Fibroblast of lung (primary cell): Measurements from ENCODE around the gene CEACAM5. TPM values are rescaled to one million over a fixed set of nuclear protein-coding genes. Genes with fewer than 3 reads are reported as not detected.

Experiments
- DNase-seq, 2 donors: peaks; one replicate each; pipeline versions ENCODE4 v3.0.0 to v3.0.0-alpha.2; 2010; ENCODE audit warnings: low read depth in 2 of 2
- H2AFZ ChIP-seq: 2 replicates; pipeline ENCODE4 v1.5.1; 2012; ENCODE audit warnings: low read length, control low read depth, inconsistent platforms
- H3K27ac ChIP-seq: 2 replicates; pipeline ENCODE4 v1.5.1; 2011; ENCODE audit warnings: low read length, control low read depth; ENCODE audit not compliant: insufficient read depth
- H3K27me3 ChIP-seq: 2 replicates; pipeline ENCODE4 v1.5.1; 2011; ENCODE audit warnings: mild to moderate bottlenecking, low read length; ENCODE audit not compliant: control insufficient read depth, insufficient read depth
- H3K36me3 ChIP-seq: 2 replicates; pipeline ENCODE4 v1.5.1; 2011; ENCODE audit warnings: low read length; ENCODE audit not compliant: control insufficient read depth, insufficient read depth
- H3K4me1 ChIP-seq: 2 replicates; pipeline ENCODE4 v1.5.1; 2011; ENCODE audit warnings: low read length; ENCODE audit not compliant: control insufficient read depth, insufficient read depth; ENCODE audit errors: extremely low read depth
- H3K4me2 ChIP-seq: 2 replicates; pipeline ENCODE4 v1.5.1; 2011; ENCODE audit warnings: low read length, control low read depth; ENCODE audit not compliant: insufficient read depth; ENCODE audit errors: extremely low read depth
- H3K4me3 ChIP-seq, 4 experiments: fragments of 200-600 bp in 1 of 4; sonication (generic) in 1 of 4; replicated peaks in 1 of 4; 2 replicates each; pipeline ENCODE4 v1.5.1; 2011 to 2016; ENCODE audit warnings: low read length in 4 of 4, low read depth in 3 of 4, mild to moderate bottlenecking in 3 of 4, control low read depth in 2 of 4, inconsistent platforms in 1 of 4, mixed read lengths in 1 of 4; ENCODE audit not compliant: insufficient read depth in 1 of 4; ENCODE audit errors: control extremely low read depth in 1 of 4
- H3K79me2 ChIP-seq: 2 replicates; pipeline ENCODE4 v1.5.1; 2012; ENCODE audit warnings: mild to moderate bottlenecking, low read length, inconsistent platforms; ENCODE audit not compliant: control insufficient read depth, insufficient read depth
- H3K9ac ChIP-seq: 2 replicates; pipeline ENCODE4 v1.5.1; 2011; ENCODE audit warnings: mild to moderate bottlenecking, low read length, control low read depth; ENCODE audit not compliant: insufficient read depth
- H3K9me3 ChIP-seq: 2 replicates; pipeline ENCODE4 v1.5.1; 2012; ENCODE audit warnings: low read depth, low read length; ENCODE audit not compliant: control insufficient read depth, insufficient read depth
- H4K20me1 ChIP-seq: 2 replicates; pipeline ENCODE4 v1.5.1; 2011; ENCODE audit warnings: low read length; ENCODE audit not compliant: control insufficient read depth, insufficient read depth; ENCODE audit errors: extremely low read depth
- EZH2 ChIP-seq: IDR thresholded peaks from 2 replicates; pipeline ENCODE4 v1.5.1; 2012; ENCODE audit warnings: low read length, control low read depth, mild to moderate bottlenecking; ENCODE audit errors: missing control alignments
- polyA plus RNA-seq, 2 donors: library from polyadenylated mRNA; depleted of rRNA in 1 of 2; stranded (reverse) in 1 of 2; unstranded in 1 of 2; fragments of >200 nt; gene quantifications; 2 replicates each; pipeline ENCODE4 v1.2.1, GENCODE V29; 2011 to 2012; ENCODE audit warnings: missing spikeins in 1 of 2
- total RNA-seq: library from RNA; depleted of rRNA; stranded (reverse); fragments of >200 nt; gene quantifications from 2 replicates; pipeline ENCODE4 v1.2.1, GENCODE V29; 2014
- TF ChIP-seq, protein P1 (sequence below), 2 donors: IDR thresholded peaks in 1 of 2; conservative IDR thresholded peaks in 1 of 2; 1 replicate in 1 of 2; 2 replicates in 1 of 2; pipeline ENCODE4 v1.5.1; 2011 to 2012; ENCODE audit warnings: low read length in 2 of 2, control low read depth in 1 of 2, inconsistent platforms in 1 of 2, low read depth in 1 of 2, mild to moderate bottlenecking in 1 of 2

CEACAM5 gene
- total and polyA plus RNA-seq, 2 donors (not counting 1 experiment from before 2014, with no cell fraction given) = not detected

DNA sequence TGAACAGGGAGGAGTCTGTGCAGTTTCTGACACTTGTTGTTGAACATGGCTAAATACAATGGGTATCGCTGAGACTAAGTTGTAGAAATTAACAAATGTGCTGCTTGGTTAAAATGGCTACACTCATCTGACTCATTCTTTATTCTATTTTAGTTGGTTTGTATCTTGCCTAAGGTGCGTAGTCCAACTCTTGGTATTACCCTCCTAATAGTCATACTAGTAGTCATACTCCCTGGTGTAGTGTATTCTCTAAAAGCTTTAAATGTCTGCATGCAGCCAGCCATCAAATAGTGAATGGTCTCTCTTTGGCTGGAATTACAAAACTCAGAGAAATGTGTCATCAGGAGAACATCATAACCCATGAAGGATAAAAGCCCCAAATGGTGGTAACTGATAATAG, 63.0 kb downstream of the CEACAM5 start:
- no peaks in the 10 kb centered on the region for H4K20me1 ChIP-seq
- no peaks in the 10 kb centered on the region for H3K9me3 ChIP-seq
- H3K27ac ChIP-seq = no peak overlapping the region
- DNase-seq = no peak
- TF ChIP-seq, protein P1, sequence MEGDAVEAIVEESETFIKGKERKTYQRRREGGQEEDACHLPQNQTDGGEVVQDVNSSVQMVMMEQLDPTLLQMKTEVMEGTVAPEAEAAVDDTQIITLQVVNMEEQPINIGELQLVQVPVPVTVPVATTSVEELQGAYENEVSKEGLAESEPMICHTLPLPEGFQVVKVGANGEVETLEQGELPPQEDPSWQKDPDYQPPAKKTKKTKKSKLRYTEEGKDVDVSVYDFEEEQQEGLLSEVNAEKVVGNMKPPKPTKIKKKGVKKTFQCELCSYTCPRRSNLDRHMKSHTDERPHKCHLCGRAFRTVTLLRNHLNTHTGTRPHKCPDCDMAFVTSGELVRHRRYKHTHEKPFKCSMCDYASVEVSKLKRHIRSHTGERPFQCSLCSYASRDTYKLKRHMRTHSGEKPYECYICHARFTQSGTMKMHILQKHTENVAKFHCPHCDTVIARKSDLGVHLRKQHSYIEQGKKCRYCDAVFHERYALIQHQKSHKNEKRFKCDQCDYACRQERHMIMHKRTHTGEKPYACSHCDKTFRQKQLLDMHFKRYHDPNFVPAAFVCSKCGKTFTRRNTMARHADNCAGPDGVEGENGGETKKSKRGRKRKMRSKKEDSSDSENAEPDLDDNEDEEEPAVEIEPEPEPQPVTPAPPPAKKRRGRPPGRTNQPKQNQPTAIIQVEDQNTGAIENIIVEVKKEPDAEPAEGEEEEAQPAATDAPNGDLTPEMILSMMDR (conservative IDR thresholded peaks at IDR 0.05 in 1 of 2, IDR thresholded peaks at IDR 0.05 in 1 of 2; ENCODE audit: low read depth in 1 of 2, low read length in 2 of 2) = no peak
- TF ChIP-seq EZH2 = no peak
- no peak overlapping the region for H3K9ac ChIP-seq
- H3K4me1 ChIP-seq = no peaks in the 10 kb centered on the region
- no peak overlapping the region for H3K4me2 ChIP-seq
- H3K27me3 ChIP-seq = no peaks in the 10 kb centered on the region
- H3K79me2 ChIP-seq = no peaks in the 10 kb centered on the region
- no peak overlapping the region for H2AFZ ChIP-seq
- no peaks in the 10 kb centered on the region for H3K36me3 ChIP-seq
- H3K4me3 ChIP-seq = no peak overlapping the region

DNA sequence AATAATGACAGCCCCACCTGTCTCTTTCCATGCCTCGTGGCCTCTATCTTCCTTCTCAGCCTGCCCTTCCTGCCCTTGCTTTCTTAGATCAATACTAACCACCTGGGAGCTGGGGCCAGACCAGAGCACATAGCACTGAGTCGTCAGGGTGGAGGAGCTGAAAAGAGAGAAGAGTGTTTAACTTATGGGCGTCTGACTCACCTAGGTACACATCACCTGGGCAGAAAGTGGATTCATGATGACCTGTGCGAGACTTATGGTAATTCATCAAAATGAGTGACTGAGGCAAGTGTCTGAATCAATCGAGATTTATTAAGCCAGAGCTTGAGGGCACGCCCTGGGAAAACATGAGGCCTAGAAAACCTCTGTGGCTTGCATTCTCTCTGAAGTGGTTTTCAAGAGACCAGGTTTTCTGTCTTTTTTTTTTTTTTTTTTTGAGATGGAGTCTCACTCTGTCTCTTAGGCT, 66.1 kb downstream of the CEACAM5 start:
- TF ChIP-seq, protein P1 (conservative IDR thresholded peaks at IDR 0.05 in 1 of 2, IDR thresholded peaks at IDR 0.05 in 1 of 2; ENCODE audit: low read depth in 1 of 2, low read length in 2 of 2) = no peak
- TF ChIP-seq EZH2 = no peak
- no peak overlapping the region for H2AFZ ChIP-seq
- no peak overlapping the region for H3K4me2 ChIP-seq
- no peak for DNase-seq
- H3K27me3 ChIP-seq = no peaks in the 10 kb centered on the region
- H3K9me3 ChIP-seq = no peaks in the 10 kb centered on the region
- H4K20me1 ChIP-seq = no peaks in the 10 kb centered on the region
- H3K4me1 ChIP-seq = no peaks in the 10 kb centered on the region
- H3K27ac ChIP-seq = no peak overlapping the region
- H3K9ac ChIP-seq = no peak overlapping the region
- no peak overlapping the region for H3K4me3 ChIP-seq
- H3K36me3 ChIP-seq = no peaks in the 10 kb centered on the region
- H3K79me2 ChIP-seq = no peaks in the 10 kb centered on the region

DNA sequence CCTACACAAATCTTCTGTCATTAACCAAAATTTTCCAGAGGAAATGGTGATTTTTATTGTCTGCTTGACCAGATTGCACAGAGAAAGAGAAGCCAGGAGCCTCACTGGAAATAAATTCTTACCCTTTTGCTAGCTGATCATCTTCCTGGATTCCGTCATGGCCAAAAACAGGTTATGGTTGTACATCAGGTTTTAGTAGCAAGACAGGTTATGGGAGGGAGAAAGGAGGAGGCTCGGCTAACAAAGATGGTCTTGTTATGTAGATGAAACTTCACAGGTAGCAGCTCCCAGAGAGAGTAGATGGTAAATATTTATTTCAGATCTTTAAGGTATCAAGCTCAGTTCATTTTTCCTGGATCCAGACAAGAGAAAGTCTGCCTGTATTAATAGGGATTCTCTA, 68.3 kb downstream of the CEACAM5 start:
- Histone ChIP-seq H3K27me3 (no peaks in the 10 kb centered on the region), H3K9me3 (no peaks in the 10 kb centered on the region), H3K27ac (no peak overlapping the region), H3K4me3 (no peak overlapping the region), H3K4me1 (no peaks in the 10 kb centered on the region), H3K36me3 (no peaks in the 10 kb centered on the region), H3K4me2 (no peak overlapping the region), H3K79me2 (no peaks in the 10 kb centered on the region), H3K9ac (no peak overlapping the region), H4K20me1 (no peaks in the 10 kb centered on the region), H2AFZ (no peak overlapping the region)
- DNase-seq = no peak
- TF ChIP-seq, protein P1 (conservative IDR thresholded peaks at IDR 0.05 in 1 of 2, IDR thresholded peaks at IDR 0.05 in 1 of 2; ENCODE audit: low read depth in 1 of 2, low read length in 2 of 2) = no peak

Other genes starting within 250 kb of the CEACAM5 start
- gene CEACAM21, start 132.5 kb upstream of the CEACAM5 start, total RNA-seq = not detected in 2 replicates
- not detected in 2 replicates for gene CEACAM21, start 132.5 kb upstream of the CEACAM5 start, polyA plus RNA-seq
- not detected in 2 replicates for gene CEACAM4, start 81.6 kb upstream of the CEACAM5 start, total RNA-seq
- gene CEACAM4, start 81.6 kb upstream of the CEACAM5 start, polyA plus RNA-seq = not detected in 2 replicates
- gene CEACAM7, start 20.4 kb upstream of the CEACAM5 start, total RNA-seq = not detected in 2 replicates
- gene CEACAM7, start 20.4 kb upstream of the CEACAM5 start, polyA plus RNA-seq = not detected in 2 replicates
- not detected in 2 replicates for gene CEACAM6, start 46.9 kb downstream of the CEACAM5 start, total RNA-seq
- not detected in 2 replicates for gene CEACAM6, start 46.9 kb downstream of the CEACAM5 start, polyA plus RNA-seq
- not detected in 2 replicates for gene CEACAM3, start 88.0 kb downstream of the CEACAM5 start, total RNA-seq
- gene CEACAM3, start 88.0 kb downstream of the CEACAM5 start, polyA plus RNA-seq = not detected in 2 replicates
- not detected in 2 replicates for gene LYPD4, start 136.1 kb downstream of the CEACAM5 start, total RNA-seq
- gene LYPD4, start 136.1 kb downstream of the CEACAM5 start, polyA plus RNA-seq = not detected in 2 replicates
- not detected in 2 replicates for gene DMRTC2, start 136.4 kb downstream of the CEACAM5 start, total RNA-seq
- gene DMRTC2, start 136.4 kb downstream of the CEACAM5 start, polyA plus RNA-seq = not detected in 2 replicates
- 1,183 and 1,320 TPM in 2 replicates for gene RPS19, start 151.6 kb downstream of the CEACAM5 start, total RNA-seq
- 2,037 and 2,197 TPM in 2 replicates for gene RPS19, start 151.6 kb downstream of the CEACAM5 start, polyA plus RNA-seq
- gene CD79A, start 168.7 kb downstream of the CEACAM5 start, total RNA-seq = under 0.01 and 0.17 TPM in 2 replicates
- gene CD79A, start 168.7 kb downstream of the CEACAM5 start, polyA plus RNA-seq = 0.07 and 0.17 TPM in 2 replicates
- gene ARHGEF1, start 174.6 kb downstream of the CEACAM5 start, total RNA-seq = 21.6 TPM in 2 replicates
- 23.9 and 32.2 TPM in 2 replicates for gene ARHGEF1, start 174.6 kb downstream of the CEACAM5 start, polyA plus RNA-seq
- under 0.01 TPM in 2 replicates for gene ERFL, start 219.8 kb downstream of the CEACAM5 start, total RNA-seq
- 0.03 TPM in 1 of 2 replicates, not detected in the other for gene ERFL, start 219.8 kb downstream of the CEACAM5 start, polyA plus RNA-seq